H1 (cell line): ENCODE results near the gene TTLL7. TPM values are rescaled to one million over a fixed set of nuclear protein-coding genes. Genes with fewer than 3 reads are reported as not detected.

Experiments
- CBX8 ChIP-seq: fragments of 300-800, 300-1000 bp; sonication (generic); IDR thresholded peaks from 2 replicates; pipeline ENCODE4 v1.7.1; 2016; ENCODE audit warnings: low read depth, low read length, borderline replicate concordance
- KDM1A ChIP-seq: fragments of 200-600, 300-600 bp; sonication (generic); IDR thresholded peaks from 2 replicates; pipeline ENCODE4 v1.7.1; 2016; ENCODE audit warnings: mild to moderate bottlenecking, low read length, borderline replicate concordance
- POLR2A ChIP-seq, 2 experiments: IDR thresholded peaks; 1 replicate in 1 of 2; 2 replicates in 1 of 2; pipeline ENCODE4 v1.6.1; 2011; ENCODE audit warnings: low read depth in 2 of 2, low read length in 2 of 2, mild to moderate bottlenecking in 2 of 2; ENCODE audit errors: control extremely low read depth in 1 of 2
- SIRT6 ChIP-seq: IDR thresholded peaks from one replicate; pipeline ENCODE4 v1.7.1; 2012; ENCODE audit warnings: low read length, inconsistent platforms
- TAF1 ChIP-seq: IDR thresholded peaks from 2 replicates; pipeline ENCODE4 v1.6.1; 2011; ENCODE audit warnings: mild to moderate bottlenecking, low read depth, low read length
- polyA plus RNA-seq, 7 experiments: library from polyadenylated mRNA; depleted of rRNA in 3 of 7; stranded (reverse) in 5 of 7; unstranded in 2 of 7; fragments of >200 nt in 5 of 7; fragments of 200-250 nt in 2 of 7; gene quantifications; 1 replicate in 5 of 7; 2 replicates in 1 of 7; 4 replicates in 1 of 7; pipeline versions ENCODE4 v1.2.1 to v1.2.3, GENCODE V29; 2011 to 2013; ENCODE audit warnings: missing spikeins in 2 of 7, mixed read lengths in 2 of 7
- total RNA-seq: library from RNA; stranded (reverse); fragmentation: NEBNext Ultra II Directional; extraction: Animal tissue kit (Norgen Biotek cat#: 25700); gene quantifications from 2 replicates; pipeline ENCODE4 v1.2.1, GENCODE V29; 2021

The TTLL7 gene
- total and polyA plus RNA-seq, 2 of the 8 experiments (the other 6 are each of a cell fraction or from before 2014, with no cell fraction given) = 1.9 to 7.9 TPM

DNA sequence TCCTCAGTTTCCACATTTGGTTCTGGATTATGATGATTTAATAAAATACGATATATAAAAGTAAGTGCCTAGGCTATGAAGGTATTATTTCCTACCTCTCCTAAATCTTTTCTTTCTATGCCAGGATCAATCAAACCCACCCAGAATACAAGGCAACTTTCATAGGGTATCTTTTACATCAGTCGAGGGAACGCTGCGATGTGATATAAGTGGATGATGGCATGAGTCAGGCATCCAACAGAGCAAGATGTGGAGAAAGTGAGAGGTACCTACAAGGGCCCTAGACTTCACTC lies 781 bp downstream of the TTLL7 start (continued):
- TF ChIP-seq CBX8 = no peak
- TF ChIP-seq POLR2A (IDR thresholded peaks at IDR 0.05; ENCODE audit: control extremely low read depth in 1 of 2, low read depth in 2 of 2, low read length in 2 of 2) = no peak
- TF ChIP-seq KDM1A = no peak
- no peak for TF ChIP-seq SIRT6
- TF ChIP-seq TAF1 = no peak
